Activated T-helper 17 cell treated with anti-CD3 and anti-CD28 coated beads, Interleukin-2, amount 50 U/mL, for 72 hours (primary cell): ENCODE data around the gene GPR15LG. TPM values are rescaled to one million over a fixed set of nuclear protein-coding genes. Genes with fewer than 3 reads are reported as not detected.
"Not testable (repeated sequence)": the region's sequence is repeated elsewhere in the genome, so short reads cannot be mapped to it uniquely, and the experiment has no call there.

ENCODE experiments used
- ATAC-seq: fragments of 150-1000 bp; cut with Tn5 transposase; replicated peaks from 2 replicates; pipeline ENCODE4 v1.10.0; 2021; ENCODE audit warnings: mild to moderate bottlenecking, moderate library complexity
- H3K27ac Mint-ChIP-seq: one replicate; pipeline ENCODE4 v1.8.0; 2022; ENCODE audit warnings: mixed read lengths
- H3K27me3 Mint-ChIP-seq: one replicate; pipeline ENCODE4 v1.8.0; 2022; ENCODE audit warnings: mixed read lengths
- H3K36me3 Mint-ChIP-seq: one replicate; pipeline ENCODE4 v1.8.0; 2022; ENCODE audit warnings: low read depth, mild to moderate bottlenecking, mixed read lengths
- H3K4me1 Mint-ChIP-seq: one replicate; pipeline ENCODE4 v1.8.0; 2022; ENCODE audit warnings: mixed read lengths
- H3K4me3 Mint-ChIP-seq: one replicate; pipeline ENCODE4 v1.8.0; 2022; ENCODE audit warnings: mild to moderate bottlenecking, mixed read lengths
- H3K9me3 Mint-ChIP-seq: one replicate; pipeline ENCODE4 v1.8.0; 2022; ENCODE audit warnings: mixed read lengths
- total RNA-seq, 2 donors: library from RNA; stranded (reverse); gene quantifications; one replicate each; pipeline ENCODE4 v1.2.3, GENCODE V29; 2022

The GPR15LG gene
- not detected for total RNA-seq

DNA sequence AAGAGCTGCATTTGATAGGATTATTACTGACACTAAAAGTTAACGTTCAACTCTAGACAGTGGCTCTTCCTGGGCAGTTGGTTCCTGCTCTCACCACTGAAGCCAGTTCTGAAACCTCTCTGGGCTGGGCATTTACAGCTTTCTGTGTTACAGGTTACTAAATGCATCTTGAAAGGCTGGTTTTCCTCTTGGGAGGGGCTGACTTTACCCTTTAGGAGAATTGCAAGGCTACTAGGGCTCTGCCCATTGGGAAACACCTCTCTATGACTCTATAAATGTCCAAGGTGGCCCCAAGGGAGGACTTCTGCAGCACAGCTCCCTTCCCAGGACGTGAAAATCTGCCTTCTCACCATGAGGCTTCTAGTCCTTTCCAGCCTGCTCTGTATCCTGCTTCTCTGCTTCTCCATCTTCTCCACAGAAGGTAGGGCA, at the start of gene GPR15LG:
Gene GPR15LG (plus strand): TSS at position 301 of the 429 bp plus-strand sequence. CDS start 51 bp downstream, at position 352.
- no peak within 1 kb of the TSS for H3K27ac Mint-ChIP-seq
- no peak within 1 kb of the TSS for H3K4me3 Mint-ChIP-seq
- ATAC-seq = no peak
- H3K27me3 Mint-ChIP-seq = no peaks in the 10 kb centered on the region
- no peaks in the 10 kb centered on the region for H3K36me3 Mint-ChIP-seq
- H3K4me1 Mint-ChIP-seq = peaks cover 5% of the 10 kb centered on the region
- no peaks in the 10 kb centered on the region for H3K9me3 Mint-ChIP-seq

- not testable (repeated sequence) for H3K36me3 Mint-ChIP-seq, H3K9me3 Mint-ChIP-seq, H3K4me3 Mint-ChIP-seq, H3K27ac Mint-ChIP-seq, H3K4me1 Mint-ChIP-seq
- peak; percentile 86 for ATAC-seq
- H3K27me3 Mint-ChIP-seq = peaks cover 17% of the 10 kb centered on the region
Measured at GRCh38 chr10:84125910-84126784, 47.5 kb upstream of the GPR15LG start.

DNA sequence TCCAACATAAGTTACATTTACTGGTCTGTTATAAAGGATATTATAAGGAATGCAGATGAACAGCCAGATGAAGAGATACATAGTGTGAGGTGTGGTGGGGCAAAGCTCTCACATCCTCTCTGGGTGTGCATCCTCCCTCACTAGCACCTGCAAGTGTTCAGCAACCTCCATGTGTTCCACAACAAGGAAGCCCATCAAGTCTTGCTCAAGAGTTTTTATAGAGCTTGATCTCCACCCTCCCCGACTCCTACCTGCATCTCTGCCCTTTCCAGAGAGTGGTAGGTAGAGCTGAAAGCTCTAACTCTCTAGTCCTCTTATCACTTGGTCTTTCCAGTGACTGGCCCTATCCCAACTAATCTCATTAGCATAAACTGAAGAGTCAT, 46.8 kb upstream of the GPR15LG start:
- H3K27ac Mint-ChIP-seq = no peak overlapping the region
- peaks cover 6% of the 10 kb centered on the region for H3K9me3 Mint-ChIP-seq
- no peaks in the 10 kb centered on the region for H3K4me1 Mint-ChIP-seq
- H3K36me3 Mint-ChIP-seq = no peaks in the 10 kb centered on the region
- peaks cover 19% of the 10 kb centered on the region for H3K27me3 Mint-ChIP-seq
- ATAC-seq = no peak
- H3K4me3 Mint-ChIP-seq = no peak overlapping the region

DNA sequence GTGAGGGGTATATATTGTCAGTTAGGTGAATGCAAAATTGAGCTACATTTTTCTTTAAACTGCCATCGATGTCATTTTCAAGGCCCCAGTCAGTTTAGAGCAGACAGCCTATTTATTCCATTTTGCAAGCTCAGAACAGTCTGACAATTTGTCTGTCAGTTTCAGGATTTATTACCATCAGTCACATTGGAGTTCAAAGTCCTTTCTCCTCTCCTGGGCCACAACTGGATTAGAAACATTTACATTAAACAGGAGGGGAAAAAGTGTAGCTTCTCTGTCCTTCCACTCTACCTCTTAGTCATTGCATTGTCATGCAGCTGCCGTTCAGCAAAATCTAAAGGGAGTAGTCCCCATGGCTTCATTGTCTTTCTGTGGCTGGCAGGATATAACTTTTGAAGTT, 37.8 kb upstream of the GPR15LG start:
- Mint-ChIP-seq H3K27me3 (peaks cover 4% of the 10 kb centered on the region), H3K9me3 (no peaks in the 10 kb centered on the region), H3K4me1 (peaks cover 5% of the 10 kb centered on the region), H3K4me3 (no peak overlapping the region), H3K27ac (no peak overlapping the region), H3K36me3 (peaks cover 9% of the 10 kb centered on the region)
- no peak for ATAC-seq

- peak overlapping the region; percentile 99 for H3K27ac Mint-ChIP-seq
- no peak for ATAC-seq
- H3K4me3 Mint-ChIP-seq = peak overlapping the region; percentile 93
- peaks cover 14% of the 10 kb centered on the region for H3K4me1 Mint-ChIP-seq
- no peaks in the 10 kb centered on the region for H3K9me3 Mint-ChIP-seq
- H3K36me3 Mint-ChIP-seq = peaks cover 28% of the 10 kb centered on the region
- H3K27me3 Mint-ChIP-seq = no peaks in the 10 kb centered on the region
Measured at GRCh38 chr10:84137811-84138210, 35.8 kb upstream of the GPR15LG start.

- peak overlapping the region; percentile 93 for H3K4me3 Mint-ChIP-seq
- peak; percentile 78 for ATAC-seq
- no peaks in the 10 kb centered on the region for H3K9me3 Mint-ChIP-seq
- H3K27me3 Mint-ChIP-seq = no peaks in the 10 kb centered on the region
- H3K4me1 Mint-ChIP-seq = peaks cover 14% of the 10 kb centered on the region
- H3K27ac Mint-ChIP-seq = peak overlapping the region; percentile 99
- H3K36me3 Mint-ChIP-seq = peaks cover 36% of the 10 kb centered on the region
Measured at GRCh38 chr10:84138478-84139125, 35.0 kb upstream of the GPR15LG start.

DNA sequence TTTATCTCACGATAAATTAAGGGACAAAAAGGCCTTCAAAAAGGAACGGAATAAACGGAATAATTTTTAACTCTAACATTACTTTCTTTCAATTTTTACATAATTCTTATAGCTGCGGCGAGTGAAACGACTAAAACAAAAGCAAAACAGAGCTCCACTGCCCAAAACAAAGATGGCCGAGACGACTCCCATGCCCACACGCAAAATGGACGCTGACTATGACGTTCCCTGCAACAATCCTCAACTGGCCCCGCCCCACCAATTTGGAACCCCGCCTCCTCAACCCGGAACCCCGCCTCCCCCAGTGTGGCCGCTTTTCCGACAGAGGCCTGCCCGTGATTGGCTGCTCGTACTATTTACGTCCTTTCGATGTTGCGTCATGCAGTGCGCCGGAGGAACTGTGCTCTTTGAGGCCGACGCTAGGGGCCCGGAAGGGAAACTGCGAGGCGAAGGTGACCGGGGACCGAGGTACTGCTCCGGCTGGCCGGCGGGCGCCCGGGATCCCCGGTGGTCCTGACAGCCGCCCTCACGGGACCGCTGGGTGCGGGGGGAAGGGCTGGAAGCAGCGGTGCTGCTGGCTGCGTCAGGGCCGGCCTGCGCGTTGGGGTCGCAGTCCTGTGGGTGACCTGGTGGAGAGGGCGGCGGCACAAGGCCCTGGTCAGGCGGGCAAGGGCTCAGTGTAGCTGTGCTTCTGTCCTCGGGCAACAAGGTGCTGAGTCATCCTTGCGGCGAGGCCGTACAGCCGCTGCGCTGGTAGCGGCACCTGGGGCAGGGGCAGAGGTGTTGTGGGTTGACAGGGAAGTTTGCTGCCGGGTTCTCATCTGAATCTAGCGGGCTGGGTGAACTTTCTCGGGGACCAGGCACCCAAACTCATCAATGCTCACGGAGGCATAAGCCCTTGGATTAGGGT, 34.2 kb upstream of the GPR15LG start, which contains the start of gene GHITM:
Gene GHITM (plus strand): TSS at position 384 of the 910 bp plus-strand sequence. CDS start 1,992 bp downstream, outside the sequence.
- Mint-ChIP-seq H3K36me3 (peaks cover 43% of the 10 kb centered on the region), H3K27ac (peak within 1 kb of the TSS; percentile 99), H3K9me3 (no peaks in the 10 kb centered on the region), H3K4me3 (peak within 1 kb of the TSS; percentile 93), H3K4me1 (peaks cover 14% of the 10 kb centered on the region), H3K27me3 (no peaks in the 10 kb centered on the region)
- peak; percentile 89 for ATAC-seq

DNA sequence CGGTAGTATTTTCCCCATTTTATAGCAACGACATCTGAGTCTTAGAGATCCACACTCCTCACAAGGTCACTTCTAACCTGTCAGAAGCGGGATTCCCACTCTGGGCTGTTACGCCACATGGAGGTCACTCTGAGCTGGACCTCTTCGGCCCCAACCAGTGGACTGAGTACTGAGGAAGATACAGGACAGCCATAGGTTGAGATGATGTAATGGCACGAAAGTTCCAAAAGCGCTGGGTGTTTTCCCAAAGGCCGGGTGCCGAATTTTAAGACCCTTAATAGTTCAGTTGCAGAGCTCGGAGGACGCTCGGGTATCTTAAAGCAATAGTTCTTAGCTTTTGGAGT, 33.6 kb upstream of the GPR15LG start:
- no peaks in the 10 kb centered on the region for H3K9me3 Mint-ChIP-seq
- peaks cover 14% of the 10 kb centered on the region for H3K4me1 Mint-ChIP-seq
- ATAC-seq = no peak
- H3K27ac Mint-ChIP-seq = peak overlapping the region; percentile 99
- H3K36me3 Mint-ChIP-seq = peaks cover 50% of the 10 kb centered on the region
- peak overlapping the region; percentile 93 for H3K4me3 Mint-ChIP-seq
- H3K27me3 Mint-ChIP-seq = no peaks in the 10 kb centered on the region

DNA sequence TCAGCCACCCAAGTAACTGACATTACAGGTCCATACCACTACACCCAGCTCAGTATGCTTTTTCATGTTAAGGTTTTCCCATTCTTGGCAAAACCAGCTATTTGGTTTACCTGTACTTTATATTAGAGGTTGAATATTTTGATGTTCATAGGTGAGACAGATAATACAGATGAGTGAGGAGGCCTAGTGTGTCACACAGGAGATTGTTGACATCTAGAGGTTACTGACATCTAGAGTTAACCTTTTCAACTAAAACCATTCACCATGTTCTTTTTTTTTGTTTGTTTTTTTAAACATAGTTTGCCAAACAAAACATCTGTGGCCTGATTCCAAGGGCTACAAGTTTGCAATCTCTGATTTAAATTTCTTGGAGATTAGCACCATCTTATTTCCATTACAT, 26.3 kb upstream of the GPR15LG start:
- peaks cover 13% of the 10 kb centered on the region for H3K4me1 Mint-ChIP-seq
- ATAC-seq = no peak
- H3K27me3 Mint-ChIP-seq = no peaks in the 10 kb centered on the region
- no peaks in the 10 kb centered on the region for H3K9me3 Mint-ChIP-seq
- peak overlapping the region; percentile 2 for H3K27ac Mint-ChIP-seq
- H3K4me3 Mint-ChIP-seq = no peak overlapping the region
- peaks cover 93% of the 10 kb centered on the region for H3K36me3 Mint-ChIP-seq

DNA sequence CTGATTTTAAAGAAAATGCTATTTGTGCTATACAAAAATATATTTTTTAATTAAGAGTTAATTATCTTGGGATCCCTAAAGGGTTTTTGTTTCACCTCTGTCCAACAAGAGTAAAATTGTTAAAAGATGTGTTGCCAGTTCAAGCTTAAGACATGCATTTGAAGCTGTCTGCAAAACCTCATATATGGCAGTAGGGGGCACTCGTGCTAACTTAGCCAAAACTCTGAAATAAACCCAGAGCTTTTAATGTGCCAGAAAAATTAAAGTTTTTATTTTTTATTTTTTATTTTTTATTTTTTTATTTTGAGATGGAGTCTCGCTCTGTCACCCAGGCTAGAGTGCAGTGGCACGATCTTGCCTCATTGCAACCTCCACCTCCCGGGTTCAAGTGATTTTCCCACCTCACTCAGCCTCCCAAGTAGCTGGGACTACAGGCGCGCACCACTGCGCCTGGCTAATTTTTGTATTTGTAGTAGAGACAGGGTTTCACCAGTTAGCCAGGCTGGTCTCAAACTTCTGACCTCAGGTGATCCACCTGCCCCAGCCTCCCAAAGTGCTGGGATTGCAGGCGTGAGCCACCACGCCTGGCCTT, 25.5 kb upstream of the GPR15LG start:
- not testable (repeated sequence) for H3K27ac Mint-ChIP-seq, H3K27me3 Mint-ChIP-seq, H3K4me3 Mint-ChIP-seq, ATAC-seq, H3K9me3 Mint-ChIP-seq
- H3K36me3 Mint-ChIP-seq = peaks cover 93% of the 10 kb centered on the region
- H3K4me1 Mint-ChIP-seq = peaks cover 13% of the 10 kb centered on the region

GRCh38 chr10:84149854-84150253, 23.7 kb upstream of the GPR15LG start:
- Mint-ChIP-seq H3K27me3 (no peaks in the 10 kb centered on the region), H3K36me3 (peaks cover 93% of the 10 kb centered on the region), H3K4me1 (peaks cover 13% of the 10 kb centered on the region), H3K9me3 (no peaks in the 10 kb centered on the region), H3K27ac (no peak overlapping the region), H3K4me3 (no peak overlapping the region)
- ATAC-seq = no peak

DNA sequence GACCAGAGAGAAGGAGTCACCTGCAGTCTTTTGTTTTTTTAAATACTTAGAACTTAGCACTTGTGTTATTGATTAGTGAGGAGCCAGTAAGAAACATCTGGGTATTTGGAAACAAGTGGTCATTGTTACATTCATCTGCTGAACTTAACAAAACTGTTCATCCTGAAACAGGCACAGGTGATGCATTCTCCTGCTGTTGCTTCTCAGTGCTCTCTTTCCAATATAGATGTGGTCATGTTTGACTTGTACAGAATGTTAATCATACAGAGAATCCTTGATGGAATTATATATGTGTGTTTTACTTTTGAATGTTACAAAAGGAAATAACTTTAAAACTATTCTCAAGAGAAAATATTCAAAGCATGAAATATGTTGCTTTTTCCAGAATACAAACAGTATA, 20.8 kb upstream of the GPR15LG start:
- Mint-ChIP-seq H3K27me3 (no peaks in the 10 kb centered on the region), H3K36me3 (peaks cover 76% of the 10 kb centered on the region), H3K27ac (no peak overlapping the region), H3K9me3 (no peaks in the 10 kb centered on the region), H3K4me1 (peaks cover 7% of the 10 kb centered on the region), H3K4me3 (no peak overlapping the region)
- ATAC-seq = peak; percentile 44

DNA sequence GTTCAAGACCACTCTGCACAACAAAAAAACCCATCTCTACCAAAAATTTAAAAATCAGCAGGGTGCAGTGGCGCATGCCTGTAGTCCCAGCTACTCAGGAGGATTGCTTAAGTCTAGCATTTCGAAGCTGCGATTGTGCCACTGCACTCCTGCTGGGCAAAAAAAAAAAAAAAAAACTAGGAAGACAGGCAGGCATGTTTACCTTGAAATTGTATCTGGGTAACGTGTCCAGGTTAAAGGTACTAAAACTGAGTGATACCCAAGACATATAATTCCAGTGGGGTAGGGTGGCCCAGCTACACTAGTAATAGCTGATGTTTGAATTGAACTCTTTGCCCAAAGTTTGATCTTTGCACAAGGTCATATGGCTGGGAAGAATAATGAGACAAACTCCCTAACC, 18.1 kb upstream of the GPR15LG start:
- H3K27me3 Mint-ChIP-seq = no peaks in the 10 kb centered on the region
- no peak overlapping the region for H3K27ac Mint-ChIP-seq
- no peaks in the 10 kb centered on the region for H3K9me3 Mint-ChIP-seq

DNA sequence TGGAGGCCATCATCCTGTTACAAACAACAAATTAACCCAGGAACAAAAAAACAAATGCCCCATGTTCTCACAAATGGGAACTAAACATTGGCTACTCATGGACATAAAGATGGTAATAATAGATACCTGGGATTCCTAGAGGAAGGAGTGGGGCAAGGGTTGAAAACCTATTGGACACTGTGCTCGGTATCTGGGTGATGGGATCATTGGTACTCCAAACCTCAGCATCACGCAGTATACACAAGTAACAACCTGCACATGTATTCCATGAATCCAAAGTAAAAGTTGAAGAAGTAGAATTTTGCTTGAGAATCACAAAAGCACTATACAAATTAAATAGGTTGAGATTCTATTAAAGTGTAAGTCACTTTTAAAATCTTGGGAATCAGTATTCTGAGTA, 17.6 kb upstream of the GPR15LG start:
- ATAC-seq = no peak
- H3K4me3 Mint-ChIP-seq = no peak overlapping the region

More for the DNA sequence above, 18.1 kb upstream of the GPR15LG start:
- H3K4me3 Mint-ChIP-seq = no peak overlapping the region
- ATAC-seq = no peak
- peaks cover 7% of the 10 kb centered on the region for H3K4me1 Mint-ChIP-seq
- peaks cover 55% of the 10 kb centered on the region for H3K36me3 Mint-ChIP-seq

More for the DNA sequence above, 17.6 kb upstream of the GPR15LG start:
- no peak overlapping the region for H3K27ac Mint-ChIP-seq
- H3K36me3 Mint-ChIP-seq = peaks cover 50% of the 10 kb centered on the region
- peaks cover 7% of the 10 kb centered on the region for H3K4me1 Mint-ChIP-seq
- H3K9me3 Mint-ChIP-seq = no peaks in the 10 kb centered on the region
- no peaks in the 10 kb centered on the region for H3K27me3 Mint-ChIP-seq
